ENCODE results near the gene C4B. TPM values are rescaled to one million over a fixed set of nuclear protein-coding genes. Genes with fewer than 3 reads are reported as not detected.
"Not testable (repeated sequence)": the region's sequence is repeated elsewhere in the genome, so short reads cannot be mapped to it uniquely, and the experiment has no call there.

Gene C4B
- total RNA-seq, 1 donor from 2014 or later = 3.2 TPM

GRCh38 chr6:31971993-31972708 is 42.4 kb upstream of the C4B start, which contains the start of gene DXO:
Gene DXO, minus strand, starts transcription at chr6:31972138. Its CDS starts 463 bp downstream, at chr6:31971675.
- H2AFZ ChIP-seq (ENCODE audit: low read depth, low read length) = peak within 1 kb of the TSS; percentile 73
- H3K4me2 ChIP-seq (ENCODE audit: low read length) = peak within 1 kb of the TSS; percentile 99
- H3K27me3 Mint-ChIP-seq (ENCODE audit: low read depth, unreplicated experiment) = no peaks in the 10 kb centered on the region
- H3K9ac ChIP-seq (ENCODE audit: low read length) = peak within 1 kb of the TSS; percentile 90
- peaks cover 7% of the 10 kb centered on the region for H3K36me3 ChIP-seq (ENCODE audit: insufficient read depth, low read length)
- peak within 1 kb of the TSS; percentile 93 for H3K4me3 Mint-ChIP-seq (ENCODE audit: unreplicated experiment)
- DNase-seq (ENCODE audit: low read depth) (peak; percentile 99), FAIRE-seq (no peak)
- no peak for TF ChIP-seq EZH2 (IDR thresholded peaks at IDR 0.05; ENCODE audit: insufficient read depth, low read length)
- TF ChIP-seq, protein P1, sequence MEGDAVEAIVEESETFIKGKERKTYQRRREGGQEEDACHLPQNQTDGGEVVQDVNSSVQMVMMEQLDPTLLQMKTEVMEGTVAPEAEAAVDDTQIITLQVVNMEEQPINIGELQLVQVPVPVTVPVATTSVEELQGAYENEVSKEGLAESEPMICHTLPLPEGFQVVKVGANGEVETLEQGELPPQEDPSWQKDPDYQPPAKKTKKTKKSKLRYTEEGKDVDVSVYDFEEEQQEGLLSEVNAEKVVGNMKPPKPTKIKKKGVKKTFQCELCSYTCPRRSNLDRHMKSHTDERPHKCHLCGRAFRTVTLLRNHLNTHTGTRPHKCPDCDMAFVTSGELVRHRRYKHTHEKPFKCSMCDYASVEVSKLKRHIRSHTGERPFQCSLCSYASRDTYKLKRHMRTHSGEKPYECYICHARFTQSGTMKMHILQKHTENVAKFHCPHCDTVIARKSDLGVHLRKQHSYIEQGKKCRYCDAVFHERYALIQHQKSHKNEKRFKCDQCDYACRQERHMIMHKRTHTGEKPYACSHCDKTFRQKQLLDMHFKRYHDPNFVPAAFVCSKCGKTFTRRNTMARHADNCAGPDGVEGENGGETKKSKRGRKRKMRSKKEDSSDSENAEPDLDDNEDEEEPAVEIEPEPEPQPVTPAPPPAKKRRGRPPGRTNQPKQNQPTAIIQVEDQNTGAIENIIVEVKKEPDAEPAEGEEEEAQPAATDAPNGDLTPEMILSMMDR (IDR thresholded peaks at IDR 0.05; ENCODE audit: insufficient read depth, low read depth, low read length) = no peak
- H3K4me1 ChIP-seq (ENCODE audit: insufficient read depth, low read length) = peaks cover 35% of the 10 kb centered on the region
- H3K27me3 ChIP-seq (ENCODE audit: insufficient read depth, low read length) = no peaks in the 10 kb centered on the region
- H3K9me3 Mint-ChIP-seq (ENCODE audit: unreplicated experiment) = no peaks in the 10 kb centered on the region
- H3K36me3 Mint-ChIP-seq (ENCODE audit: low read depth, unreplicated experiment) = peaks cover 25% of the 10 kb centered on the region
- peak within 1 kb of the TSS; percentile 87 for H3K4me3 ChIP-seq (ENCODE audit: insufficient read depth, low read depth, low read length)
- H3K9me3 ChIP-seq (ENCODE audit: insufficient read depth, low read depth, low read length) = no peaks in the 10 kb centered on the region
- H3K79me2 ChIP-seq (ENCODE audit: insufficient read depth, low read length) = peaks cover 49% of the 10 kb centered on the region
- peak within 1 kb of the TSS; percentile 92 for H3K27ac ChIP-seq (ENCODE audit: low read depth, low read length)
- H3K27ac Mint-ChIP-seq (ENCODE audit: unreplicated experiment) = peak within 1 kb of the TSS; percentile 98
- peaks cover 12% of the 10 kb centered on the region for H4K20me1 ChIP-seq (ENCODE audit: insufficient read depth, low read length)
- H3K4me1 Mint-ChIP-seq (ENCODE audit: low read depth, unreplicated experiment) = peaks cover 20% of the 10 kb centered on the region

- peak overlapping the region; percentile 99 for H3K4me2 ChIP-seq (ENCODE audit: low read length)
- no peaks in the 10 kb centered on the region for H3K9me3 Mint-ChIP-seq (ENCODE audit: unreplicated experiment)
- TF ChIP-seq EZH2 (IDR thresholded peaks at IDR 0.05; ENCODE audit: insufficient read depth, low read length) = no peak
- TF ChIP-seq, protein P1 (IDR thresholded peaks at IDR 0.05; ENCODE audit: insufficient read depth, low read depth, low read length) = no peak
- no peaks in the 10 kb centered on the region for H3K27me3 ChIP-seq (ENCODE audit: insufficient read depth, low read length)
- H2AFZ ChIP-seq (ENCODE audit: low read depth, low read length) = peak overlapping the region; percentile 73
- peaks cover 35% of the 10 kb centered on the region for H3K4me1 ChIP-seq (ENCODE audit: insufficient read depth, low read length)
- H3K4me1 Mint-ChIP-seq (ENCODE audit: low read depth, unreplicated experiment) = peaks cover 20% of the 10 kb centered on the region
- H3K4me3 ChIP-seq (ENCODE audit: insufficient read depth, low read depth, low read length) = peak overlapping the region; percentile 87
- H4K20me1 ChIP-seq (ENCODE audit: insufficient read depth, low read length) = peaks cover 11% of the 10 kb centered on the region
- peaks cover 5% of the 10 kb centered on the region for H3K36me3 ChIP-seq (ENCODE audit: insufficient read depth, low read length)
- peak overlapping the region; percentile 92 for H3K27ac ChIP-seq (ENCODE audit: low read depth, low read length)
- peak overlapping the region; percentile 90 for H3K9ac ChIP-seq (ENCODE audit: low read length)
- H3K4me3 Mint-ChIP-seq (ENCODE audit: unreplicated experiment) = peak overlapping the region; percentile 93
- DNase-seq (ENCODE audit: low read depth) (peak; percentile 61), FAIRE-seq (no peak)
- H3K79me2 ChIP-seq (ENCODE audit: insufficient read depth, low read length) = peaks cover 49% of the 10 kb centered on the region
- H3K9me3 ChIP-seq (ENCODE audit: insufficient read depth, low read depth, low read length) = no peaks in the 10 kb centered on the region
- H3K36me3 Mint-ChIP-seq (ENCODE audit: low read depth, unreplicated experiment) = peaks cover 22% of the 10 kb centered on the region
- H3K27ac Mint-ChIP-seq (ENCODE audit: unreplicated experiment) = peak overlapping the region; percentile 98
- no peaks in the 10 kb centered on the region for H3K27me3 Mint-ChIP-seq (ENCODE audit: low read depth, unreplicated experiment)
Measured at GRCh38 chr6:31972709-31973350, 41.8 kb upstream of the C4B start.

GRCh38 chr6:31976065-31976464 is 38.5 kb upstream of the C4B start:
- not testable (repeated sequence) for H3K27ac Mint-ChIP-seq (ENCODE audit: unreplicated experiment); H3K27me3 Mint-ChIP-seq (ENCODE audit: low read depth, unreplicated experiment); H4K20me1 ChIP-seq (ENCODE audit: insufficient read depth, low read length); H3K9ac ChIP-seq (ENCODE audit: low read length); H3K27ac ChIP-seq (ENCODE audit: low read depth, low read length); DNase-seq (ENCODE audit: low read depth); FAIRE-seq; H3K4me3 ChIP-seq (ENCODE audit: insufficient read depth, low read depth, low read length); H3K27me3 ChIP-seq (ENCODE audit: insufficient read depth, low read length); H3K36me3 ChIP-seq (ENCODE audit: insufficient read depth, low read length); H3K9me3 Mint-ChIP-seq (ENCODE audit: unreplicated experiment); H3K4me2 ChIP-seq (ENCODE audit: low read length); H3K4me3 Mint-ChIP-seq (ENCODE audit: unreplicated experiment); H3K9me3 ChIP-seq (ENCODE audit: insufficient read depth, low read depth, low read length); H2AFZ ChIP-seq (ENCODE audit: low read depth, low read length)
- Mint-ChIP-seq H3K4me1 (ENCODE audit: low read depth, unreplicated experiment) (peaks cover 11% of the 10 kb centered on the region), H3K36me3 (ENCODE audit: low read depth, unreplicated experiment) (peaks cover 14% of the 10 kb centered on the region)
- Histone ChIP-seq H3K79me2 (ENCODE audit: insufficient read depth, low read length) (peaks cover 34% of the 10 kb centered on the region), H3K4me1 (ENCODE audit: insufficient read depth, low read length) (peaks cover 13% of the 10 kb centered on the region)

Data from astrocyte (in vitro differentiated cells and primary cell).